SH-SY5Y (cell line): ENCODE measurements around the gene AAK1.

Experiments used
- GATA2 ChIP-seq: IDR thresholded peaks from 2 replicates; pipeline ENCODE4 v1.6.1; 2011; ENCODE audit warnings: mild to moderate bottlenecking, low read depth, low read length
- GATA3 ChIP-seq: IDR thresholded peaks from 2 replicates; pipeline ENCODE4 v1.6.1; 2011; ENCODE audit warnings: low read depth, mild to moderate bottlenecking, low read length, moderate library complexity

The AAK1 gene

GRCh38 chr2:69436938-69437750 lies 206.4 kb downstream of the AAK1 start, which contains the start of gene NFU1:
Gene NFU1, minus strand, starts transcription at chr2:69437435. Its CDS starts 13 bp downstream, at chr2:69437422.
- TF ChIP-seq GATA2 (no peak), GATA3 (no peak)

GRCh38 chr2:69436596-69436937 lies 207.0 kb downstream of the AAK1 start:
- TF ChIP-seq GATA2: no peak
- TF ChIP-seq GATA3: no peak

GRCh38 chr2:69434753-69435152 lies 208.8 kb downstream of the AAK1 start:
- no peak for TF ChIP-seq GATA3
- no peak for TF ChIP-seq GATA2

GRCh38 chr2:69429491-69430183 lies 213.9 kb downstream of the AAK1 start:
- no peak for TF ChIP-seq GATA2
- no peak for TF ChIP-seq GATA3

- TF ChIP-seq GATA2: no peak
- no peak for TF ChIP-seq GATA3
Observed at GRCh38 chr2:69428981-69429380, 214.6 kb downstream of the AAK1 start.

GRCh38 chr2:69424419-69424818 lies 219.1 kb downstream of the AAK1 start:
- TF ChIP-seq GATA3 (no peak), GATA2 (no peak)

GRCh38 chr2:69422198-69422597 lies 221.3 kb downstream of the AAK1 start:
- no peak for TF ChIP-seq GATA2
- no peak for TF ChIP-seq GATA3

- TF ChIP-seq GATA2 (no peak), GATA3 (no peak)
Observed at GRCh38 chr2:69416147-69416546, 227.4 kb downstream of the AAK1 start.
